NT2/D1 (cell line): ENCODE data around the gene GPR142.
"Not testable (repeated sequence)": the region's sequence is repeated elsewhere in the genome, so short reads cannot be mapped to it uniquely, and the experiment has no call there.

Experiments used
- DNase-seq: peaks from one replicate; pipeline ENCODE4 v3.0.0-alpha.2; 2011; ENCODE audit warnings: low read depth, low spot score
- H3K27me3 ChIP-seq: 2 replicates; pipeline ENCODE4 v1.6.0; 2011; ENCODE audit warnings: mild to moderate bottlenecking; ENCODE audit not compliant: insufficient read length, insufficient read depth
- H3K36me3 ChIP-seq: 2 replicates; pipeline ENCODE4 v1.6.1; 2011; ENCODE audit warnings: mild to moderate bottlenecking, low read length, mixed read lengths; ENCODE audit not compliant: insufficient read depth, insufficient read length
- H3K4me1 ChIP-seq: 2 replicates; pipeline ENCODE4 v1.5.1; 2011; ENCODE audit not compliant: insufficient read depth, insufficient read length
- H3K4me3 ChIP-seq: 2 replicates; pipeline ENCODE4 v1.5.1; 2011; ENCODE audit warnings: low read depth; ENCODE audit not compliant: insufficient read length
- H3K9ac ChIP-seq: 2 replicates; pipeline ENCODE4 v1.6.0; 2011; ENCODE audit warnings: low read depth; ENCODE audit not compliant: insufficient read length
- H3K9me3 ChIP-seq: 2 replicates; pipeline ENCODE4 v1.5.1; 2011; ENCODE audit warnings: mild to moderate bottlenecking, low read length; ENCODE audit not compliant: insufficient read depth
- SUZ12 ChIP-seq: IDR thresholded peaks from 2 replicates; pipeline ENCODE4 v1.6.1; 2011; ENCODE audit not compliant: insufficient read length, insufficient read depth; ENCODE audit errors: extremely low read depth
- YY1 ChIP-seq: IDR thresholded peaks from 2 replicates; pipeline ENCODE4 v1.6.1; 2011; ENCODE audit not compliant: insufficient read length, insufficient read depth
- ZNF274 ChIP-seq: IDR thresholded peaks from 2 replicates; pipeline ENCODE4 v1.6.1; 2011; ENCODE audit warnings: mild to moderate bottlenecking, low read depth, low read length

The GPR142 gene

GRCh38 chr17:74394977-74395376, 27.7 kb downstream of the GPR142 start:
- Histone ChIP-seq H3K36me3 (no peaks in the 10 kb centered on the region), H3K9ac (no peak overlapping the region), H3K4me1 (peaks cover 7% of the 10 kb centered on the region), H3K9me3 (no peaks in the 10 kb centered on the region), H3K27me3 (no peaks in the 10 kb centered on the region), H3K4me3 (no peak overlapping the region)
- no peak for TF ChIP-seq YY1
- no peak for TF ChIP-seq ZNF274
- no peak for TF ChIP-seq SUZ12
- DNase-seq, result no peak

- H3K9ac ChIP-seq, result no peak overlapping the region
- no peaks in the 10 kb centered on the region for H3K36me3 ChIP-seq
- no peak for DNase-seq
- H3K27me3 ChIP-seq, result no peaks in the 10 kb centered on the region
- H3K4me3 ChIP-seq, result no peak overlapping the region
- no peak for TF ChIP-seq YY1
- no peak for TF ChIP-seq SUZ12
- TF ChIP-seq ZNF274, result no peak
- H3K9me3 ChIP-seq, result no peaks in the 10 kb centered on the region
- H3K4me1 ChIP-seq, result peaks cover 7% of the 10 kb centered on the region
These were observed 29.3 kb downstream of the GPR142 start for GRCh38 chr17:74396567-74396966.

GRCh38 chr17:74402048-74402447, 34.7 kb downstream of the GPR142 start:
- no peak for DNase-seq
- no peak overlapping the region for H3K4me3 ChIP-seq
- no peaks in the 10 kb centered on the region for H3K27me3 ChIP-seq
- no peak overlapping the region for H3K9ac ChIP-seq
- H3K9me3 ChIP-seq, result no peaks in the 10 kb centered on the region
- TF ChIP-seq SUZ12, result no peak
- no peak for TF ChIP-seq YY1
- TF ChIP-seq ZNF274, result no peak
- H3K36me3 ChIP-seq, result no peaks in the 10 kb centered on the region
- peaks cover 13% of the 10 kb centered on the region for H3K4me1 ChIP-seq

GRCh38 chr17:74403512-74404137, 36.3 kb downstream of the GPR142 start:
- Histone ChIP-seq H3K4me1 (peaks cover 13% of the 10 kb centered on the region), H3K9ac (peak overlapping the region; percentile 7), H3K36me3 (no peaks in the 10 kb centered on the region), H3K27me3 (no peaks in the 10 kb centered on the region), H3K9me3 (no peaks in the 10 kb centered on the region), H3K4me3 (no peak overlapping the region)
- TF ChIP-seq SUZ12 (no peak), YY1 (no peak), ZNF274 (no peak)
- DNase-seq, result no peak

- Histone ChIP-seq H3K4me3 (peak overlapping the region; percentile 16), H3K9ac (peak overlapping the region; percentile 71), H3K27me3 (no peaks in the 10 kb centered on the region), H3K4me1 (peaks cover 13% of the 10 kb centered on the region), H3K36me3 (no peaks in the 10 kb centered on the region), H3K9me3 (no peaks in the 10 kb centered on the region)
- no peak for TF ChIP-seq SUZ12
- TF ChIP-seq ZNF274, result no peak
- TF ChIP-seq YY1, result no peak
- peak; percentile 47 for DNase-seq
These were observed 36.9 kb downstream of the GPR142 start for GRCh38 chr17:74404218-74404617.

- peak overlapping the region; percentile 71 for H3K9ac ChIP-seq
- H3K27me3 ChIP-seq, result no peaks in the 10 kb centered on the region
These were observed 37.5 kb downstream of the GPR142 start for GRCh38 chr17:74404789-74405188.

GRCh38 chr17:74405311-74405710, 38.0 kb downstream of the GPR142 start:
- not testable (repeated sequence) for H3K36me3 ChIP-seq, H3K27me3 ChIP-seq, H3K9me3 ChIP-seq, DNase-seq, H3K4me3 ChIP-seq, H3K9ac ChIP-seq
- peaks cover 16% of the 10 kb centered on the region for H3K4me1 ChIP-seq

More at GRCh38 chr17:74404789-74405188, 37.5 kb downstream of the GPR142 start:
- H3K9me3 ChIP-seq, result no peaks in the 10 kb centered on the region
- DNase-seq, result no peak
- peaks cover 15% of the 10 kb centered on the region for H3K4me1 ChIP-seq
- no peak for TF ChIP-seq YY1
- no peak for TF ChIP-seq SUZ12
- TF ChIP-seq ZNF274, result no peak
- peak overlapping the region; percentile 16 for H3K4me3 ChIP-seq
- H3K36me3 ChIP-seq, result no peaks in the 10 kb centered on the region

GRCh38 chr17:74407384-74407783, 40.1 kb downstream of the GPR142 start:
- DNase-seq, result no peak
- Histone ChIP-seq H3K36me3 (no peaks in the 10 kb centered on the region), H3K9me3 (no peaks in the 10 kb centered on the region), H3K27me3 (no peaks in the 10 kb centered on the region), H3K9ac (no peak overlapping the region), H3K4me1 (peaks cover 16% of the 10 kb centered on the region), H3K4me3 (no peak overlapping the region)
- TF ChIP-seq YY1 (no peak), ZNF274 (no peak), SUZ12 (no peak)
